HG03159 (cell line): ENCODE measurements around the gene TP53BP2.
"Not testable (repeated sequence)": the region's sequence is repeated elsewhere in the genome, so short reads cannot be mapped to it uniquely, and the experiment has no call there.

Experiments
- ATAC-seq: cut with Tn5 transposase; IDR thresholded peaks from one replicate; pipeline ENCODE4 v1.9.1; 2021; ENCODE audit warnings: mild to moderate bottlenecking, moderate library complexity; ENCODE audit not compliant: unreplicated experiment

TP53BP2 gene

DNA sequence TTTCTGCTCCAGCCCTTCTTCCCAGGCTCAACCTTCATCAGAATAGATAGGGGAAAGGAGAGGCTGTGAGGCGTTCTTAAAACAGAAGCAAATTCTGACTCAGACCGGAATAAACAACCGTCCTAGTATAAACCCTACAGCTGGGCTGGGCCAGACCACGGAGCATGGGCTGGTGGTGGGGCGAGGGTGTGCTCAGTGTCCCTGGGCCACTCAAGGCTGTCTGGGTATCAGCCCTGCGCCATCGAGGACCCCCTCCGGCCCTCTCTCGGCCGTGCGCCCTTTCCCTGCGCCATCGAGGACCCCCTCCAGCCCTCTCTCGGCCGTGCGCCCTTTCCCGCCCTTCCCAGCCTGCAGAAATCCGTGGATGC, 97.4 kb downstream of the TP53BP2 start:
- ATAC-seq: no peak

DNA sequence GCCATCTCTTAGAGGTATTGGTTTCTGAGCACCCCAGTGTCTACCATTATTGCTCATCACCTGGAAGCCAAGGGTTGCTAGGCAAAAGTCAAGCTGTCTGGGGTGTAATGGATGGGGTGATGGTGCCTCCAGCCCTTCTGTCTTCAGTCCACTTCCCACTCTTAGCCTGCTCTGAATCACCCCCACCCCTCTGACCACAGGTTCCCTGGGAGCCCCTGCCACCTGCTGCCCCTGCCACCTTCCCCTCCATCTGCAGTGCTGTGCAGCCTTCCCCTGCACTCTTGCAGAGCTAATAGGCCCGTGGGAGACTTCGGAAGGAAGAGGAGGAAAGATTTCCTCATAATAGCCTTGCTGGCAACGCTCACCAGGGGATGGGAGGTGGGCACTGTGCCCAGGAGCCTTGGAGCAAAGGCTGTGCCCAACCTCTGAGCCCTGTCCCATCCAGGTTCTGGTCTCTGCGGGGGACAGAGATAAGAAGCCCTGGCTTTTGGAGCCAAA, 97.9 kb downstream of the TP53BP2 start:
- ATAC-seq: no peak

DNA sequence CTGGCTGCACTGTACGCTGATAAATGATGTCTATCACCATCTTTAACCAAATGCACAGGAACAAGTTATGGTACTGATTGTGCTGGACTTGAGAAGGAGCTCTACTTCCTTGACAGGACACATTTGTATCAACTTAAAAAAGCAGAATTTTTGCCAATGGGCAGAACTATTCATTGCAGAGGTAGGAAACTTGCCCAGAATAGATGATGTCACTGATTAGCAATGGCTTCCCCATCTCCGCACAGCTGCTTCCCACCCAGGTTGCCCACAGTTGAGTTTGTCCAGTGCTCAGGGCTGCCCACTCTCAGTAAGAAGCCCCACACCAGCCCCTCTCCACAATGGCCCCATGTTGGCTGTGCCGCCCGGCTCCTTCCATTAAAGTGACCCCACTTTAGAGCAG, 100.0 kb downstream of the TP53BP2 start:
- no peak for ATAC-seq

DNA sequence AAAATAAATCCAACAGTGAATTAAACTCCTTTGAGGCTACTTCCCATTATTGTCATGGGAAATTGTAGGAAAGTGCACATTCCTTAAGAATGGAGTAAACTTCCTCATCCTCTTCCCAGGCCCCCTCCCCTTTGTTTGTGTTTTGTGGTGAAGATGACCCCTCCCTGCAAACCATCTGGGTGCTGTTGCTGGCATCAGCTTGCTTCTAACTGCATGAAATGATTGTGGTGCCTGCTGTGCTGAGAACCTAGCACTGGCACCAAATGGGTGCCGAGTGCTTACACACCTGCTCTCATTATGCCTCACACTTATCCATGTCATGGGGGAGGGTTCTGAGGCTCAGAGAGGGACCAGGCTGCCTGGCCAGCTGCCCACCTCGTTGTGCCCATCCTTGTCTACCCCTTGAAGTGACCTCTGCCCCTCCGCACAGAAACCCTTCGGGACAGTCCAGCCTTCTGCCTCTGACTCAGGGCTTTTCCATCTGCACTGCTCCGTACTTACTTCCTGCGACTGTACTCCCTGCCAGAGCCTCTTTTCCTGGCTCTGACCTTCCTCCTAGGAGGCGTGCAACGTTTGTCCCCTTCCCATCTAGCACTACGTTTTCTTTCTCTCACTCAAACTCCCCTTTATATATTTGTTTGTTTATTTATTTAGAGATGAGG, 102.8 kb downstream of the TP53BP2 start:
- ATAC-seq: no peak

DNA sequence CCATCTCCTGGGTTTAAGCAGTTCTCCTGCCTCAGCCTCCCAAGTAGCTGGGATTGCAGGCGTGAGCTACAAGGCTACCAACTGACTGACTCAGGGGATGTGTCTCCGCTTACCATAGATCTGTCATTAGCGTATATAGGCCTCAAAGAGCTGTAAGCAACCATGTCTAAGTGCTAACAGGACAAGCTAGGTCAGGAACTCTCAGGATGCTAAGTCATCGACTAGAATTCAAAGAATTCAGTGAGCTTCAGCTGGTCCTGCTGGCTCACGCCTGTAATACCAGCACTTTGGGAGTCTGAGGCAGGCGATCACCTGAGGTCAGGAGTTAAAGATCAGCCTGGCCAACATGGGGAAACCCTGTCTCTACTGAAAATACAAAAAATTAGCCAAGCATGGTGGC, 103.9 kb downstream of the TP53BP2 start:
- no peak for ATAC-seq

DNA sequence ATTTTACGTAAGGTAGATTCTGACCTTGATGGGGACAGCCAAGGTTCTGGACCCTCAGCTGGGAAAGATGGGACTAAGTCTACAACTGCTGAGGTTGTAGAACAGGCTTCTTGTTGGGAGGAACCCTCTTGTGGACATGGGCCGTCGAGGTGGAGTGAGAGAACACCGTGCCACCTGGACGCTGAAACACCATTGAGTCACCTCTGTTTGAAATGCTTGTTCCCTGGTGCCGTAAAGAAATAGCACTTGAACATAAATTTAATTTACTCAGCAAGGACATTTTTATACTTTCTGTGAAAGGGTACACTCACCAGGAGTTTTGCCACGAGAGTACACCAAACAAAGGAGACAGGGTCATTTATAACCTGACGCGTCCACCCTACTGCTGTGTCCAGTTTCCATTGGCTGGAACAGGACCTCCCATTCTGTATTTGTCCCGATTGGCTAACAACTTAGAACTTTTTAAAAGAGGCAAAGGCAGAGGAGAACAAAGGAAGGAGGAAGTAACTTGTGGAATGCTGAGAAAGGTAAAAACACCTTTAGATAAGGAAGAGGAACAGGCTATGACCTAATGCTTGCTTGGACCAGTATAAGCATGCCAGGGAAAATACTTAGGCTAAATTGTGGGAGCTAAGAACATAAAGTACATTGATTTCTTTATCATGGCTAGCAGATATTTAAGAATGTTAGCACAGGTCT, 105.6 kb downstream of the TP53BP2 start:
- ATAC-seq: not testable (repeated sequence)

DNA sequence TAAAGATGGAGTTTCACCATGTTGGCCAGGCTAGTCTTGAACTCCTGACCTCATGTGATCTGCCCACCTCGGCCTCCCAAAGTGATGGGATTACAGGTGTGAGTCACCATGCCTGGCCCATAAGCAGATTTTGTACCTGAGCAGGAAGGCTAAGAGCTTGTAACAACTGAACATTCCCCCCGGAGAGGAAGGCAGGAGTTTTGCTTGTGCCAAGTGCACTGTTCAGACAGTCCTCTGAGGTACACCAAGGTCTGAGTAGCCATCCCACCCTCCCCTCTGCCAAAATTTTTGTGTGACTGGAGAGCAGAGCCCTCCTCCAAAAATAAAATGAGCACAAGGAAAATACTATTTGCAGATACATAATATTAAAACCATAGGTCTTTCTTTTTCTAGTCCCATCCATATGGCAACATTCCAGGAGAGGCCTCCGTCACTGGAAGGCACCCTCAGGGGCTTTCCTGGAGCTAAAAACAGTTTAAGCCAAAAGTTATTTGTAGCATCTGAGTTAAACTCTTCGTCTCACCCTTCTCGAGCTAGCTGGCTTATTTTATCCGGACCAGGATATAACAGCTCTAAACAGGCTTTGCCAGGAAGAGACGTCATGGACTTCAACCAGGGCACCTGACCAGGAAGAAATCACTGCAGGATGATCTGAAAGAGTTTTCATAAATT, 106.2 kb downstream of the TP53BP2 start:
- ATAC-seq: no peak

DNA sequence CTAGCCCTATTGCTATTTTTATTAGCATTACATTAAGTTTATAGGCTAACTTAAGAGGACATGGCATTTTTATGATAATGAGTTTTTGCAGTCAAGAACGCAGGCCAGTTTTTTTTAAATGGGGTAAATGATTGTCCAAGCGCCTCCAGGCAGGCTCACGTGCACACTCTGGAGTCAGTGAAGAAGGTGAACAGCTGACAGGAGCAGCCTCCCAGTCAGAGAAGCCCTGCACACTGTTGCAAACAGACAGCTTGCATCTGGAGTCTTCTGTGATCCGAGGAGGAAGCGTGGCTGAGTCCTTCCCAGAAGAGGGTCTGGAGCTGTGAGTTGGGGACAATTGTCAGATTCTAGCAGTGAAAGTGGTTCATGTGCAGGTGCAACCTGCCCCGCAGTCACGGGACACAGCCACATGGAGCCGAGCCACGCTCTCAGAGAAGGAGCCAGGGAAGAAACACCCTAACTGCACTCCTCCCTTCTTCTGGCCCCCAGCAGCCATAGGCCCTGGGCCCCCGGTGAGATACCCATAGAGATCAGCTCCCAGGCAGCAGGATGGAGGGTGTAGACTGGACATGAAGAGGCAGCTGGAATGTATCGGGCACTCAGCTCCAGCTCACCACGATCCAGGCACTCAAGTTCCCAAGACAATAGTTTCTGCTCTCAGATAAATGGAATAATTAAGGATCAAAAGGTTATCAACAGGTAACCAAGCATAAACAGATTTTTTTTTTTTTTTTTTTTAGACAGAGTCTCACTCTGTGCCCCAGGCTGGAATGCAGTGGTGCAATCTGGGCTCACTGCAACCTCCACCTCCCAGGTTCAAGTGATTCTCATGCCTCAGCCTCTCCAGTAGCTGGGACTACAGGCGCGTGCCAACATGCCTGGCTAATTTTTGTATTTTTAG, 107.0 kb downstream of the TP53BP2 start:
- no peak for ATAC-seq

DNA sequence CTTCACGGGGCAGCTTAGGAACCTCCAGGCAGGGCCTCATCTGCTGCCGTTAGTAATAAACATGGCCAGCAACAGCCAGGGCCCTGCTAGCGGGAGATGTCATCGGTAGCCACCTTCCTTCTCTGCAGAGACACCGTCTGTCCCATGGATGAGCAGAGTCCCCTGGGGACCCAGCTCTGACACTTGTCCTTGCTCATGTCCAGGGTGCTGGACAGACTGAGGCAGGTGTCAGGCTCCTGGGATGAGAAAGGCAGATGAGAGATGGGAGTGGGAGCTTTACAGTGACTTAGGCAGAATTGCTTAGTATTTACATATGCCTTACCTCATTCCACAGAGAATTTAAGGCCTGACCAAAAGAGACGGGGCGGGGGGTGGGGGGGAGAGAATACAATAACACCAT, 108.4 kb downstream of the TP53BP2 start:
- no peak for ATAC-seq

DNA sequence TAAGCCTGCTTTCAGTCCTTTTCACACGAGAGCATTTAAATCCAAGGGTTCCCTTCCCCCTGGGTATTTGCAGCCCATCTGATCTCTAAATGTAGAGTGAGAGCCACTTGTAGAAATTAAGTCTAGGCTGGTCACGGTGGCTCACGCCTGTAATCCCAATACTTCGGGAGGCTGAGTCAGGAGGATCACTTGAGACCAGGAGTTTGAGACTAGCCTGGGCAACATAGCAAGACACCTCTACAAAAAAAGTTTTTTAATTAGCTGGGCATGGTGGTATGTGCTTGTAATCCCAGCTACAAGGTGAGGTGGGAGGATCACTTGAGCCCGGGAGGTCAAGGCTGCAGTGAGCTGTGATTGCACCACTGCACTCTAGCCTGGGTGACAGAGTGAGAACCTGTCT, 109.1 kb downstream of the TP53BP2 start:
- not testable (repeated sequence) for ATAC-seq

DNA sequence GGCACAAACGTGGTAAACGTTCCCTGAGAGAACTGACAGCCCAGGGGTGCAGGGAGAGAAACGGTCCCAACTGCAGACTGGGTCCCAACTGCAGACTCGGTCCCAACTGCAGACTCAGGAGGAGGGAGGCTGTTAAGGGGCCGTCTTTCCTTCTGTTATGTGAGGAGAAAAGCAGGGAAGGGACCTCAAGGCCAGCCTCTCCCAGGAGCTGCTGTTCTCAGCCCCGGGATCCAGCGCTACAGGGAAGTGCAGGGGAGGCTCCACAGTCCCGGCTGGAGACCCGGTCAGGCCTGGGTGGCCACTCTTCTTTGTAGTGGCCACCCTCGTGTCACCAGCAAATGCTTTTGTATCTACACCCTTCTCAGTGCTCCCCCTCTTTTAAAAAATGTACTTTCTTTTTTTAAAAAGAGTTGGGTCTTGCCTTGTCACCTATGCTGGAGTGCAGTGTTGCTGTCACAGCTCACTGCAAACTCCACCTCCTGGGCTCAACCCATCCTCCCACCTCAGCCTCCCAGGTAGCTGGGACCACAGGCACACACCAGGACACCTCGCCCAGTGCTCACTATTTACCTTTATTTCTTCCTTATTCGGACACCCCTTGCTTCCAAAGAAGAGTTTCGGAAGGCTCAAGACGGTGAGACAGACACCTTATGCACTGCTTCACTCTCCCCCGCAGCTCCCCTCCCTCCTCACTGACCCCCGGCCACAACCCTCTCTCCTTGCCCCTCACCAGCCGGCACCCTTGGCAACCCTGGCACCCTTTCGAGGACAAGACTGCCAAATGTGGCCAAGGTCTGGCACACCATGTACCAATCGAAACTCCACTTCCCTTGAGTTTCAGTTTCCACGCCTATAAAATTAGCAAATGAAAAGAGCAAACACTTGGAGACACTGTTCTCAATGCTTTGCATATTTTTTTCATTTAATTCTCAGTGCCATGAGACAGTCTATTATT, 111.6 kb downstream of the TP53BP2 start:
- ATAC-seq: no peak

DNA sequence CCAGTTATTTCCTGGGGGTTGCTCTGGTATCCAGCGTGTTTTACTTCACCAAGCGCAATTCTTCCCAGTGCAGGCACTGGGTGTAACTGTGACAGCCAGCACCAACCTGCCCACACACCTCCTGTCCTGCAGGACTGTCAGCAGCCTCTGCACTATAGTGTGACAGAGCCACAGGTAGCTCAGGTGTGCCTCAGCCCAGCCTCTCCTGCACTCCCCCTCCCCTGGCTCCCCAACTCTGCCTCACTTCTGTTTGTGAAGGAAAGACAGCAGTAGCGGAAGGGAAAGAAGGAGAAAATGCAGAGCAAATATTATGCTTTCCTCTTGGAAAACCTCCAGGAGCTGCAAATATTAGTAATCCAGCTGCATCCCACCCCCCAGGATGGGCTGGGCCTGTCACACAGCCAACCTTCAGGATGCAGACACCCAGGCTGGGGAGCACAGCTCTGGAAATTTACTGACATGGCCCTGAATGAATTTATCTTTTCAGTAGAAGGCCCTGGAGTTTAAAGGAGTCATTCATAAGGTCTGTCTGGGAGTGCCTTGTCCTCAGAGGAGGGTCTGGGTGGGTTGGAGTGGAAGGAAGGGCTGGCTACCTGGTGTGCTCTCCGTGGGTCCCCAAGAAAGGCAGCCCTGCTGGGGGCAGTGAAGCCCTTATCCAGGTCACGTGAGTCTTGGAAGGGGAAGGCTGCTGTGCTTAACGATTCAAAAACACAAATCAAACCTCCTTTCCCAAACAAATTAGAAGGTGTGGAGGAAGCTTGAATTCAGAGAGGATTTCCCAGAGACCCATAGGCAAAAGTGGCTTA, 112.6 kb downstream of the TP53BP2 start:
- no peak for ATAC-seq

DNA sequence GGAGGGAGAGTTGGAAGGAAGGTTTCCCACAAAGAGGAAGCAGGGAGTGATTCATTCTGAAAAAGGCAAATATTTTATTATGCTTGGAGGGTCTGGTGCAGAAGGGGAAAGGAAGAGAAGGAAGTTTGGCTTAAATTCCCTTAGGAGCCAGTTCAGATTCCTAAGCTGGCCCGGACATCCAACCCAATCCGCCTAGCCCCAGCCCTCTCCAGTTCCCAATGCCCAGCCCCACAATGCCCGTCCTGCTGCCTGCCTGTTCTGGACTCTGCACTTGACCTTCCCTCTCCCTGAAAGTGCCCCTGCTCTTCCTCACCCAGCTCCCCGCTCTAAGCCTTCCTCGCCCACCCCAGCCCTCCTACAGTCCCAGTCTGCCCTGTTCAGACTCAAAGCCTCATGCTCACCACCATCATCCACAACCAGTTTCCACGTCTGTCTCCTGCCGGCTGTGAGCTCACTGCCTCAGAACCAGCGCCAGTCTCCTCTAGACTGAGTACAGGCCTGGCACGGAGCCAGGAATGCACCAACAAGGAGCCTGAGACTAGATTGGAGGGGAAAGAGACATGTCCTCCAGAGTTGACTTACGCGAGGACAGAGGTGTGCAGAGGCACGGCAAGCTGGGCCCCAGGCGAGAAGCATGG, 114.5 kb downstream of the TP53BP2 start:
- no peak for ATAC-seq

DNA sequence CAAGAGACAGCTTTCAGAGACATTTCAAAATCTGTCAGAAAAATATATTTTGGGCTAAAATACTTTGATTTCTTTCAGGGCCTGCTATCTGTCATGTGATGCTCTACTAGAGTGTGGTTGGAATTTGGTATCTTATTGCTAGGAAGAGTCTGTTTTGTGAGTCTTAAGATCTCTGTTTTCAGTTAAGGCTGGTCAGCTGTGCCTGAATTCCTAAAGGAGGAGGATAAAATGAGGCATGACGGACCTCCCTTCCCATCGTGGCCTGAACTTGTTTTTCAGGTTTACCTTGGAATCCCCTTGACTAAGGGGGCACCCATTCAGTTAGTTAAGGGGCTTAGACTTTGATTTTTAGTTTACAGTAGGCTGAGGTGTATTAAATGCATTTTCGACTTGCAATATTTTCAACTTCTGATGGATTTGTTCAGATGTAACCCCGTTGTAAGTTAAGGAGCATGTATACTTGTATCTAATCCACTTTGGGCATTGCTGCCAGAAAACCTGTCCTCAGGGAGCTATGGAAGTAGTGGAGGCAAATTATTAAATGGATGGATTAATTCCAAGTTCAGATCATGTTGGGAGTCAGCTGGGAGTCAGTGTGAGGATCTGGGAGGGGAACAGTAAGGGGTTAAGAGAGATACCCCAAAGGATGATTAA, 115.1 kb downstream of the TP53BP2 start:
- no peak for ATAC-seq

DNA sequence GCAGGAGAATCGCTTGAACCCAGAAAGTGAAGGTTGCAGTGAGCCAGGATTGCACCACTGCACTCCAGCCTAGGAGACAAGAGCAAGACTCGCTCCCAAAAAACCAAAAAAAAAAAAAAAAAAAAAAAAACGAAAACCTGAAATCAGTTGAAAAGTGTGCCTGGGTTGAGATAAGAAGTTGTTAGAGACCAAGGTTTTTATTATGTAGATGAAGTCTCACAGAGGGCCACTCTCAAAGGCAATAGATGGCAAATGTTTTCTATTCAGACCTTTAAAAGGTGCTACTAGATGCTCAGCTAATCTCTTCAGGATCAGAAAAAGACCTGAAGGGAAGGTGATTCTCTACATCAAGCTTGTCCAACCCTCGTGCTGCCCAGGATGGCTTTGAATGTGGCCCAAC, 115.8 kb downstream of the TP53BP2 start:
- no peak for ATAC-seq
